Airway epithelial cell (primary cell): ENCODE data around the gene JUP. TPM values are rescaled to one million over a fixed set of nuclear protein-coding genes. Genes with fewer than 3 reads are reported as not detected.

Experiments used
- total RNA-seq: library from RNA; depleted of rRNA; stranded (reverse); fragments of >200 nt; gene quantifications from 2 replicates; pipeline ENCODE4 v1.2.3, GENCODE V29; 2015

The JUP gene
- 967 and 1,681 TPM in 2 replicates for total RNA-seq

GRCh38 chr17:41786227-41787020, at the start of gene JUP:
Gene JUP (minus strand): TSS chr17:41786711. CDS start chr17:41771854, 14,857 bp downstream.

GRCh38 chr17:41835800-41836549, 49.5 kb upstream of the JUP start, which contains the start of gene NT5C3B:
Gene NT5C3B (minus strand): TSS chr17:41836232. CDS start chr17:41836193, 39 bp downstream.

GRCh38 chr17:41812381-41813151, 26.1 kb upstream of the JUP start, which contains the start of gene FKBP10:
Gene FKBP10 (plus strand): TSS chr17:41813004. CDS start chr17:41813035, 31 bp downstream.

GRCh38 chr17:41811549-41812380, 25.3 kb upstream of the JUP start, which contains the start of gene P3H4:
Gene P3H4 (minus strand): TSS chr17:41811949. CDS start chr17:41811915, 34 bp downstream.

GRCh38 chr17:41734139-41734948, 52.2 kb downstream of the JUP start, which contains the start of gene HAP1:
Gene HAP1 (minus strand): TSS chr17:41734643. CDS start chr17:41734634, 9 bp downstream.

GRCh38 chr17:41711669-41712400, 74.7 kb downstream of the JUP start, which contains the start of gene GAST:
Gene GAST (plus strand): TSS chr17:41712331. CDS start chr17:41715437, 3,106 bp downstream.

Other genes starting within 250 kb of the JUP start
- 0.78 and 1.0 TPM in 2 replicates for gene KRT9, start 214.7 kb downstream of the JUP start, total RNA-seq
- 5,968 and 7,158 TPM in 2 replicates for gene KRT14, start 199.8 kb downstream of the JUP start, total RNA-seq
- 4,917 and 6,689 TPM in 2 replicates for gene KRT16, start 173.9 kb downstream of the JUP start, total RNA-seq
- 20,831 and 21,525 TPM in 2 replicates for gene KRT17, start 162.1 kb downstream of the JUP start, total RNA-seq
- gene EIF1, start 97.8 kb downstream of the JUP start, total RNA-seq = 116 and 141 TPM in 2 replicates
- 7.2 TPM in 1 of 2 replicates, not detected in the other for gene GAST, start 74.4 kb downstream of the JUP start, total RNA-seq
- 0.71 and 7.3 TPM in 2 replicates for gene HAP1, start 52.1 kb downstream of the JUP start, total RNA-seq
- gene P3H4, start 25.2 kb upstream of the JUP start, total RNA-seq = 50.4 and 54.2 TPM in 2 replicates
- gene FKBP10, start 26.3 kb upstream of the JUP start, total RNA-seq = 100 and 141 TPM in 2 replicates
- 64.2 and 66.7 TPM in 2 replicates for gene NT5C3B, start 49.5 kb upstream of the JUP start, total RNA-seq
- not detected in 2 replicates for gene KLHL10, start 51.1 kb upstream of the JUP start, total RNA-seq
- 17.6 and 23.0 TPM in 2 replicates for gene KLHL11, start 78.7 kb upstream of the JUP start, total RNA-seq
- gene ACLY, start 132.2 kb upstream of the JUP start, total RNA-seq = 230 and 298 TPM in 2 replicates
- gene ODAD4, start 143.9 kb upstream of the JUP start, total RNA-seq = 0.21 TPM in 1 of 2 replicates, not detected in the other
- gene CNP, start 180.1 kb upstream of the JUP start, total RNA-seq = 52.0 and 62.0 TPM in 2 replicates
- gene DNAJC7, start 230.7 kb upstream of the JUP start, total RNA-seq = 64.3 TPM in 2 replicates
- gene NKIRAS2, start 233.4 kb upstream of the JUP start, total RNA-seq = 36.9 and 56.0 TPM in 2 replicates